Small intestine (tissue), 7 donors: Measurements from ENCODE around the gene SLC38A8. TPM values are rescaled to one million over a fixed set of nuclear protein-coding genes. Genes with fewer than 3 reads are reported as not detected.

Source experiments
- DNase-seq, 2 donors: peaks; one replicate each; pipeline versions ENCODE4 v3.0.0 to v3.0.0-alpha.2; 2013
- FAIRE-seq: peaks from 2 replicates; lab custom pipeline; 2012; peaks lifted over from hg19 to GRCh38; lab: Jason Lieb, UNC
- H3K27ac ChIP-seq, 3 donors: one replicate each; pipeline ENCODE4 v1.5.1; 2013; ENCODE audit warnings: low read length in 2 of 3, mild to moderate bottlenecking in 2 of 3, control low read depth in 1 of 3, inconsistent platforms in 1 of 3, low read depth in 1 of 3, moderate library complexity in 1 of 3
- H3K27me3 ChIP-seq, 3 donors: one replicate each; pipeline ENCODE4 v1.6.1; 2013; ENCODE audit warnings: low read length in 3 of 3, inconsistent platforms in 1 of 3; ENCODE audit not compliant: control insufficient read depth in 3 of 3, insufficient read depth in 3 of 3
- H3K36me3 ChIP-seq, 3 donors: one replicate each; pipeline ENCODE4 v1.6.1; 2013; ENCODE audit warnings: low read length in 3 of 3, inconsistent platforms in 1 of 3, low read depth in 1 of 3, mild to moderate bottlenecking in 1 of 3, moderate library complexity in 1 of 3; ENCODE audit not compliant: control insufficient read depth in 3 of 3, insufficient read depth in 2 of 3
- H3K4me1 ChIP-seq, 3 donors: one replicate each; pipeline ENCODE4 v1.6.1; 2013; ENCODE audit warnings: low read length in 2 of 3, inconsistent platforms in 1 of 3, low read depth in 1 of 3, mild to moderate bottlenecking in 1 of 3, moderate library complexity in 1 of 3; ENCODE audit not compliant: control insufficient read depth in 3 of 3, insufficient read depth in 2 of 3
- H3K4me3 ChIP-seq, 3 donors: one replicate each; pipeline ENCODE4 v1.5.1; 2013; ENCODE audit warnings: low read length in 3 of 3, control low read depth in 1 of 3, inconsistent platforms in 1 of 3, low read depth in 1 of 3, mild to moderate bottlenecking in 1 of 3, moderate library complexity in 1 of 3
- H3K9me3 ChIP-seq, 2 donors: one replicate each; pipeline ENCODE4 v1.6.1; 2013; ENCODE audit warnings: low read depth in 1 of 2, low read length in 1 of 2; ENCODE audit not compliant: control insufficient read depth in 2 of 2, insufficient read depth in 1 of 2
- WGBS, 3 donors: extraction: QIAGEN DNeasy Blood & Tissue Kit; methylation state at CpG; one replicate each; pipeline ENCODE4 v1.1.7; 2013; 5-methylcytosine and 5-hydroxymethylcytosine counted together
- polyA plus RNA-seq, 4 donors: library from polyadenylated mRNA; stranded (reverse) in 3 of 4; unstranded in 1 of 4; fragments of 200-250 nt in 3 of 4; fragments of 120-200 nt in 1 of 4; gene quantifications; one replicate each; pipeline versions ENCODE4 v1.2.1 to v1.2.3, GENCODE V29; 2013
- donor health status: healthy with polysubstance abuse.
- donor health status: control.
- donor health status: control.
- donor health status: Bipolar disorder and iron deficiency.
- donor health status: healthy.

The SLC38A8 gene
- polyA plus RNA-seq, 4 donors: 0.33 TPM; not detected in 3

DNA sequence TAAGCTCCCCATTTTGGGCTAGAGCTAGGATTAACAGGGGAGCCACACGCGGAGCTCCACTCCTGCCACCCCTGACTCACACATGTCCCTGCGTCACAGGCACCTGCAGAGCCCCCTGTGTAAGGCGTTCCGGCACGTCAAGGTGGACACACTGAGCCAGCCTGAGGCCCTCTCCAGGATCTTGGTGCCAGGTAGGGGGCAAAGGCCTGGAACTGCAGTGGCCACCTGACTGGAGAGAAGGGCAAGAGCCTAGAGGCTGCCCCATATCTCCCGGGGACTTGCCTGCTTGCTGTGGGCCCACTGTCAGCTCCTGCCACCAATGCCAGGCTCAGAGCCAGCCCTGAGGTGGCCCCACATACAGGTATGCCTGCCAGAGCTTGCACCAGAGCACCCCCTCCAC, 40.9 kb downstream of the SLC38A8 start:
- DNase-seq (no peak), FAIRE-seq (no peak)
- WGBS, 3 donors: 87 to 91% (median 90%) methylated on average over 7 of the region's 7 CpGs
- Histone ChIP-seq H3K4me1 (no peaks in the 10 kb centered on the region), H3K36me3 (no peaks in the 10 kb centered on the region), H3K27ac (no peak overlapping the region), H3K4me3 (no peak overlapping the region), H3K27me3 (peaks cover 0 to 4% (median 0%) of the 10 kb centered on the region in 3 donors), H3K9me3 (no peaks in the 10 kb centered on the region)

DNA sequence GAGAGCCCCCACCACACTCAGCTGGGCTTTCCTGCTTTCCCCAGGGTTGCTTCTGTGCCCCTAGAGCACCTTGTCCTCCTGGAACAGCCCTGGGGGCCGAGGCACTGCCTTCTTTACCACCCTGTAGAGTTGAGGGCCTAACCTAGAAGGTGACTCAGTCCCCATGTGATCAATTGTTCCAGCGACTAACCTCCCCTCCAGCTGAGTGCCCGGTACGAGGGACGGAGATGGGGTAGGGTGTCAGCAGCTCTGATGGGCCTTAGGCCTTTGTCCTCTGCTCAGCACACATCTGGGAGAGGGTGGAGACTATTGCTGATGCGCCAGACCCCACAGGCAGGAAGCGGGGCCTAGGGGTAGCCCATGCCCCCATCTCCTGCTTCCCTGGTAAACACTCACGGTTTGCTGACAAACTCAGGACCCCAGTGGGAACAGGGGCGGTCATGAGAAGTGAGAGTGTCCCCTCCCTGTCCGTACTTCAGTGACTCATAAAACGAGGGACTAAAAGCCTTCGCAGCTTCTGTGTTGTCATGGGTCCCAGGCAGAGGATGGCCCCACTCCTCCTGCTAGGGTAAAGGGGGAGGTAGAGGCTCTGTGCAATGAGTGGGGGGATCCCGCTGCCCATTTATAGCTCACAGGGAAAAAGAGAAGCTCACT, 41.5 kb downstream of the SLC38A8 start:
- Histone ChIP-seq H3K36me3 (no peaks in the 10 kb centered on the region), H3K4me3 (no peak overlapping the region), H3K4me1 (no peaks in the 10 kb centered on the region), H3K27ac (no peak overlapping the region), H3K27me3 (peaks cover 0 to 4% (median 3%) of the 10 kb centered on the region in 3 donors), H3K9me3 (no peaks in the 10 kb centered on the region)
- FAIRE-seq (no peak), DNase-seq (no peak)
- 70 to 82% (median 80%) methylated on average over 13 of the region's 13 CpGs for WGBS, 3 donors

DNA sequence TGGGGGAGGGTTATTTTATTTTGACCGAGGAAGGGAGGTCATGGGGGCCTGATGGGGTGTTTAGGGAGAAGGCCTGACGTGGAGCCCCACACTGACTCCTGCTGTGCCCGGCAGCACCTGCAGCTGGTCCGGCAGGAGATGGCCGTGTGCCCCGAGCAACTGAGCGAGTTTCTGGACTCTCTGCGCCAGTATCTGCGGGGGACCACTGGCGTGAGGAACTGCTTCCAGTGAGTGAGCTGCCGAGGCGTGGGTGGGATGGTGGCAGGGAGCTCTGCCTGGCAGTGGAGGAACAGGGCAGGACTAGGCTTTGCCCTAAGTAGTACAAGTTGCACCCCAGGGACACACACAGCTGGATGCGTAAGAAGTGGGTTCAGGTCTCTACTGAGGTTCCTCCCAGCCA, 44.5 kb downstream of the SLC38A8 start:
- WGBS, 3 donors: 86 to 90% (median 87%) methylated on average over 13 of the region's 13 CpGs
- no peak for FAIRE-seq

DNA sequence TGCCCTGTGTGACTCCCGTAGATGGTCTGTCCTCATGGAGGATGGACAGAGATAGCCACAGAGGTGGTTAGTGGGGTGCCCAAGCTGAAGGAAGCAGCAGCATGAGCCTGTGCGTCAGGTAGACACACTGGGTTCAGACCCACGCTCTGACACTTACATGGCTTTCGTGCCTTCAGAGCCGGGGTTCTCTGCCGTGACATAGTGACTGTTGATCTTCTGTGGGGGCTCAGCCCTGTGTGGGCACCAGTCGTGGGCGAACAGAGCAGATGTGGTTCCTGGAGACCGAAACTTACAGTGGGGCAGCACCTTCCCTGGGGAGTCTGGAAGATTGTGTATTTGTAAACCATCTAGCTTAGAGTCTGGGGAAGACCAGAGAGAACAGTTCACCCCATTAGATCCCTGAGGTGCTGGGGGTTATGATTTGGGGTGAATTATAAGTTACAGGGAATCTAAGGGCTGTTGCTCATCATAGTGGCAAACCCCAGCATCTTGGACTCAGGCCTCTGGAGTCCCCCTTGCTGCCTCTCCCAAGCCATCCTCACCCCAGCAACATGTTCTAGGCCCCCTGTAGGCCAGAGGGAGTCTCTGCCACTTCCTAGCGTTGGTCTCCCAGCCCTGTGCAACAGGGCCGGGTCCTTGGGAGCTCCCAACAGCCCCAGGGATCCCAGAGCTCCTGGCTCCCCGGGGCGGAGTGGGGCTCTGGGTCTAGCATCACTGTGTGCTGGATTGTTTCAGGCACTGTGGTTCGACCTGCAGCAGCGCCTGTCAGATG, 45.9 kb downstream of the SLC38A8 start:
- Histone ChIP-seq H3K9me3 (no peaks in the 10 kb centered on the region), H3K4me1 (peaks cover 0 to 9% (median 0%) of the 10 kb centered on the region in 3 donors), H3K36me3 (no peaks in the 10 kb centered on the region), H3K4me3 (no peak overlapping the region), H3K27me3 (peaks cover 0 to 6% (median 3%) of the 10 kb centered on the region in 3 donors), H3K27ac (no peak overlapping the region)
- FAIRE-seq (no peak), DNase-seq (no peak)
- WGBS, 3 donors: 81 to 84% (median 84%) methylated on average over 15 of the region's 15 CpGs

More for the DNA sequence above, 44.5 kb downstream of the SLC38A8 start:
- Histone ChIP-seq H3K4me3 (no peak overlapping the region), H3K27ac (no peak overlapping the region), H3K36me3 (no peaks in the 10 kb centered on the region), H3K27me3 (peaks cover 0 to 6% (median 3%) of the 10 kb centered on the region in 3 donors), H3K4me1 (peaks cover 0 to 6% (median 0%) of the 10 kb centered on the region in 3 donors), H3K9me3 (no peaks in the 10 kb centered on the region)
- DNase-seq: no peak

DNA sequence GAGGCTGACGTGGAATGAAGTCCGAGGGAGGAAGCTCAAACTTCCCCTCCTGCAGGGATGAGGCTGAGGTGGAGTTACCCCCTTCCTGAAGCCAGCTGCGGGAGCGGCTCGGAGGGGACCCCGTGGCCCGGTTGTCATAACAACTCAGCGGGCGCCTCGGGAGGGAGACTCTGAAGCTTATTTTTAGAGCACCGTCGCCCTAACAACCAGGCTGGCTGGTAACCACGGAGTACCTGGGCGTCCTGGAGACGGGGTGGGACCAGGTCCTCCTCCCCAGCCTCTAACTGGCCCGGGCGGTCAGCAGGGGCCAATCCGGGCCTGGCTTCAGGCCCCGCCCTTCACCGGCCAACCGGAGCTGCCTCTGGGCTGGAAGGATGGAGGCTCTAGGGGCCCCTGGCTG, 46.8 kb downstream of the SLC38A8 start:
- WGBS, 3 donors: 9 to 14% (median 10%) methylated on average over 17 to 21 of the region's 21 CpGs
- H3K27ac ChIP-seq: no peak overlapping the region
- no peak overlapping the region for H3K4me3 ChIP-seq
- no peaks in the 10 kb centered on the region for H3K9me3 ChIP-seq
- H3K36me3 ChIP-seq: no peaks in the 10 kb centered on the region
- DNase-seq (peak; percentile 39 to 45), FAIRE-seq (no peak)
- peaks cover 0 to 9% (median 0%) of the 10 kb centered on the region in 3 donors for H3K4me1 ChIP-seq
- H3K27me3 ChIP-seq: peaks cover 0 to 6% (median 3%) of the 10 kb centered on the region in 3 donors

DNA sequence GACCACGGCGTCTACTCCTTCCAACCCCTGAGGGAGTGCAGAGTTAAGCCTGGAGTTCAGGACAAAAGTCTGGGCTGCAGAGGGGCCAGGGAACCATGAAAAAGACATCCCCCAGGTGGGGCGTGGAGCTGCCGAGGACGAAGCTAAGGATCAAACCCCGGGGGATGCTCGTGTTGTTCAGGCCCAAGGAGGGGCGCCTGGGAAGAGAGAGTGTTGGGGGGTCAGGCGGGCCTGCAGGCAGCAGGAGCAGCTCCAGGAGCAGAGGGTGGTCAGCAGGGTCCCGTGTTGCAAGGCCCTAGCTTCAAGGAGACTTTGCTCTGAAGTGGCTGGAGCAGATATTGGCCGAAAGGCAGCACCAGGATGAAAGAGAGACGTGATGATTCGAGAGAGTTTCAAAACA, 47.9 kb downstream of the SLC38A8 start:
- Histone ChIP-seq H3K36me3 (no peaks in the 10 kb centered on the region), H3K27me3 (peaks cover 0 to 6% (median 3%) of the 10 kb centered on the region in 3 donors), H3K9me3 (no peaks in the 10 kb centered on the region), H3K4me1 (peaks cover 0 to 9% (median 0%) of the 10 kb centered on the region in 3 donors), H3K27ac (no peak overlapping the region), H3K4me3 (no peak overlapping the region)
- DNase-seq (no peak), FAIRE-seq (no peak)
- WGBS, 3 donors: 82 to 87% (median 85%) methylated on average over 13 of the region's 13 CpGs

DNA sequence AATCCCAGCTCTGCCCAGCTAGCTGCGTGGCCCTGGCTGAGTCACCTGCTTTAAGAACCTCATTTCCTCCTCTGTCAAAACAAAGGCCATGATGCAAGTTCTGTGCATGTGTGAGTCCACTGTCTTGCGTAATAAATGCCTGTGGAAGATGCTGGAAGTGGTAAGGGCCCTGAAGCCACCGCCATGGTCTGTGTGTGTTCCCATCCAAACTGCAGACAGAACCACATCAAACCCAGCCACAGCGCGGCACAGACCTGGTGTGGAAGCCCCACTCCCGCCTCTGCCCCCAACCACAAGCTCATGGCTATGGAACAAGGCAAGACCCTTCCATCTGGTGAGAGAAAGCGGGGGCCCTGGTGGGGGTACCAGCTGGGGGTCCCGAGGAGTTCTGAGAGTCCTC, 48.5 kb downstream of the SLC38A8 start:
- H3K36me3 ChIP-seq: no peaks in the 10 kb centered on the region
- no peak overlapping the region for H3K27ac ChIP-seq
- no peak overlapping the region for H3K4me3 ChIP-seq
- peaks cover 0 to 9% (median 0%) of the 10 kb centered on the region in 3 donors for H3K4me1 ChIP-seq
- FAIRE-seq: no peak
- H3K9me3 ChIP-seq: no peaks in the 10 kb centered on the region
- no peak for DNase-seq
- WGBS, 3 donors: 74 to 78% (median 78%) methylated on average over 7 to 8 of the region's 8 CpGs
- peaks cover 0 to 9% (median 3%) of the 10 kb centered on the region in 3 donors for H3K27me3 ChIP-seq

DNA sequence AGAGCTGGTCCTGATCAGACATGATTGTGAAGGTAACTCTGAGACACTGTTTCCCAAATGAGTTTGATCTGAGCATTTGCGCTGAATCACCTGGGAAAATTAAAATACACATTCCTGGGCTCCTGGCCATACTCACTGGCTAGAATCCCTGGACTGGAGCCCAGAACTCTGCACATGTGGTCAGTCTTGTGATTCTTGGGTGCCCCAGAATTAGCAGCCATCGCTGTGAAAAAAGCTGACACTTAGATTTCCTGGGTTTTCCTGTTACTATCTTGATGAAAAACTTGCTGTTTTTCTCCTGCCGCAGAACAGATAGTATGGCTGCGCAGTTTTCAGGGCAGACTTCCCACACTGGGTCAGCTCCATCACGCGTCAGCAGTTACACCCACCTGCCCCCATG, 50.0 kb downstream of the SLC38A8 start:
- Histone ChIP-seq H3K27ac (no peak overlapping the region), H3K4me3 (no peak overlapping the region), H3K36me3 (no peaks in the 10 kb centered on the region), H3K27me3 (peaks cover 0 to 11% (median 3%) of the 10 kb centered on the region in 3 donors), H3K4me1 (peaks cover 0 to 9% (median 0%) of the 10 kb centered on the region in 3 donors), H3K9me3 (no peaks in the 10 kb centered on the region)
- FAIRE-seq: no peak
- WGBS, 3 donors: 82 to 85% (median 83%) methylated on average over 6 of the region's 6 CpGs
- no peak for DNase-seq
